HG02938 (cell line): Measurements from ENCODE around the gene EQTN.

Experiments used
- ATAC-seq: cut with Tn5 transposase; IDR thresholded peaks from one replicate; pipeline ENCODE4 v1.9.1; 2021; ENCODE audit warnings: mild to moderate bottlenecking, moderate library complexity; ENCODE audit not compliant: unreplicated experiment

EQTN gene

DNA sequence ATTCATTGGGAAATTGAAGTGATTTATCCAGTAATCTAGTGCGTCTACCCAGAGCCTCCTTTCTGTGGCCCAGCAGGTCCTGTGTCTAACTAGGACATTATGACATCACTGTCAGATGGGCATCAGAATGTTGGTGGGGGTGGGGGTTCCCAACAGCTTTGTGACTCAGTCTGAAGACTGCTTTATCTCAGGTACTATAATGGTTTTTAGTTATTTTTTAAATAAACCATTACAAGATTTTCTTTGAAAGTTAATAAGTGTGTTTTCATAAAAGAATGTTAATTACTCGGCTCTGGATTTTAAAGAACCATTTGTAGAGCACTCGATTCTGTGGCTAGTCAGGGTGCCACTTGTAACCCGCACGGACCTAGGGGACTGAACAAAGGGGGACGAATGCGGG is at the start of gene EQTN:
Gene EQTN (minus strand): TSS at position 101 of the 400 bp plus-strand sequence. CDS start 95 bp downstream, at position 6.
- no peak for ATAC-seq

DNA sequence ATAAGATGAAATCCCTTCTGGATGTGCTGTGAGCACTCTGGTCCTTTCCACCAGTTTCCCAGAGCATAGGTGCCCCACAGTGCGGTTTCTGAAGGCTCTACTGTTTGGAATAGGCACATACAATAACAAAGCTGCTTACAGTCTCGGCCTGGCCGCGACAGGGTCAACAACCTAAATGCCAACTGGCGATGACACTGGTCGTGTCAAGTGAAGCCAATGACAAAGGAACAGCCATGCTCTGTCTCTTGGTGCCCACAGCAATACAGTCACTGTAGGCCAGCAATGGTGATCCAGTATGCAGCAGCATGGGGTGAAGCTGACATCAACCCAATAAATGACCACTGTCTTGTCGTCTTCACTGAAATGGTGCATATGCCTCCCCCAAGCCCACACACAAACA is 47.8 kb upstream of the EQTN start:
- no peak for ATAC-seq

DNA sequence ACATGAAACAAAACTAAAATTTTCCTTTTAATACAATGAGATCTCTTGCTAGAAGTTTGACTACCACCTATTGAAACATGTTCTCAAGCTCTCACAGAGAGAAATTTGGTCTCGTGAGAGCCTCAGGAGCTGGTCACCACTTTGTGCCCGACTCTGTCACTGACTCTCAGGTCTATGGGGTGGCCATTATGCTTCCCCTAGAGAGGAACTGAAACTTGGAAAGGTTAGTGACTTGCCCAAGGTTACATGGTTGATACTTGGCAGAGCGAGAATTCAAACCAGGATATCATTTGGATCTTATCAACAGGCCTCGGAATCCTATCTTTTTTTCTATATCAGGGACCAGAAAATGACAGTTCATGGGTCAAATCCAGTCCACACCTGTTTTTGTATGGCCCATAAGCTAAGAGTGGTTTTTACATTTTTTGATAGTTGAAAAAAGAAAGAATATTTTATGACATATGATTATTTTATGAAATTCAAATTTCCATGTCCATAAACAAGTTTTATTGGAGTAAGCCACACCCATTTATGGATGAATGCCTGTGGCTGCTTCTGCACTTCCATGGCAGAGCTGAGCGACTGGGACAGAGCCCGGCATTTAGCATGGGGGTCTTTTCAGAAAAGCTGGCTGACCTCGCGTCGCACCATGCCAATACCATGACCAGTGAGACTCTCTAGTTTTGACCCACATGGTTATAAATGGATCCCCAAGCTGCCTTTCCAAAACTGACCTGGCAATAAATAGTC is 44.8 kb upstream of the EQTN start:
- no peak for ATAC-seq

DNA sequence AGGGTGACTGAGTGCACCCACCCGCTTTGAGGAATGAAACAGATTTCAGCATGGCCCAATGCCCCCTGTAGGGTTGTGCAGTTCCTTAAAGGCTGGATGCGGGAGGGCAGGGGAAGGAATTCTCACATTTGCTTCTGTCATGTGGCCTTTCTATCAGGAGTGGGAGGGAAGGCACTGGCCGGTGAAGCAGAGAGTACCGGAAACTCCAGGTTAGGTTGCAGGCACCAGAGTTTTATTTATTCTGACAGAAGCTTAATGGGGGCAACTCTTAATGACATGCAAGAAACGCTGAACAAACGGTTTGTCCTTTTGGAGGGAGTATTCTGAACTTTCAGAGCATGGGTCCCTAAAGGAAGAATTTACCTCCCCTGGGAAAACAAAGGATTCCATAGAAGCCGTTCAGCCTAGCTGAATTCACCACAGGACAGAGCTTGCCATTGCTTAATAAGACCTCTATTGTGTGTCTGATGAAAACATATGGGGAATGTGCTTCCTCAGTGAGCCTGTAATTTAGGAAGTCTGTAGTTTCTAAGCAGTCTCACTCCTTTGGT is 44.1 kb upstream of the EQTN start:
- ATAC-seq, result no peak

DNA sequence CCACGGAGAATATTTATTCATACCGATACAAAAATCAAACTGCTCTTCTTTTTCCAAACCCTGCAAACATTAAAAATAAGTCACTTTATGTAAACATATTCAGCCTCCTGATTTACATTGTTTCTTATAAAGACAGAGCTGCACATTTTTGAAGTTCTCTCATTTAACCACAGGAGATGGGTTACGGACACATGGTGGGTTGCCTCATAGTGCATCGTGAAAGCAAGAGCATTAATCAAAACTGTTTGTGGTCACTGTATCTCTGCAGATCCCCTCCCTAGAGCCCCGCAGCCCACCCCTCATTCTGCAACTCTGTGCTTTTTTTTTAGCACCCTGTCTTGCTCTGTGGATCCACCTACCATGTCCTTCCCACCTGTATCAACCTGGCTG is 43.3 kb upstream of the EQTN start:
- ATAC-seq, result no peak

DNA sequence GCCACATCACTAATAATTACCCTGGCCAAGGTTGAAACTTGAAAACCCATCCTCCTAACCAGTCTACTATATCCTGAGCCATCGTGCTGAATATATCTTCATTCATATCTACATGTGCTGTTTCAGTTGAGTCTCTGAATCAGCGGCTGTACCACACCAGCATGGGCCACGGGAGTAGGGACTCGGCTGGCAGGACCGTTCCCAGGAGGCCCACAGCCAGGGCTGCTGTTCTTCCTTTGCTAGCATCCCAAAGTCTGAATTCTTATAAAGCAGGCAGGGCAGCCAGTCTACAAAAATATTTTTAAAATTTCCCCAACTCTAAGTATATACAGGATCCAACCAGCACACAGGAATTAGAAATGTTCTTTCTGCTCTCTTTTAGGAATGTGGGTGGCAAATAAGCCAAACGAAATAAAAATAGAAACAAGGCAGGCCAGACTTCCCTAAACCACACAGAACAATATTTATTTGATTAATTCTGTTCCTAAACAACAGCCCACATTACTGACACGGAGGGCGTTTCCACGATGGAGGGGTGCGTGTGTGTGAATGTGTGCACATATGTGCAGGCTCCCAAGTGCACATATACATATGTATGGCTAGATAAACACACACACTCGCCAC is 42.8 kb upstream of the EQTN start:
- ATAC-seq, result no peak

DNA sequence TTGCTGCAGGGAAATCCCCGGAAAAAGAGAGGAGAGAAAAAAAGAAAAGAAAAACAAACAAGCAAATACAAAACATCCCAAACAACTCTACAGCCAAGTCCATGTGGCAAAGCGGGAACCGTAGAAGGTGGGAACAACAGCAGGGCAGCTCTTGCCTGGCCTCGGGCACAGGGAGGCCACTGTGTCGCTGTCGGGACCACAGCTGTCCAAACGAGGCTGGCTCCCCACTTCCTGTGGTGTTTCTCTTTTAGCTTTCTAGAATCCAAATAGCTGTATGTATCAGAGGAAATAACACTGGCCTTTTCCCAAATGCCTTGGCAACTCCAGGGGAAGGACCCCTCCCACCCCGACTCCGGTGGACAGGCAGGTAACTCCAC is 41.6 kb upstream of the EQTN start:
- no peak for ATAC-seq

DNA sequence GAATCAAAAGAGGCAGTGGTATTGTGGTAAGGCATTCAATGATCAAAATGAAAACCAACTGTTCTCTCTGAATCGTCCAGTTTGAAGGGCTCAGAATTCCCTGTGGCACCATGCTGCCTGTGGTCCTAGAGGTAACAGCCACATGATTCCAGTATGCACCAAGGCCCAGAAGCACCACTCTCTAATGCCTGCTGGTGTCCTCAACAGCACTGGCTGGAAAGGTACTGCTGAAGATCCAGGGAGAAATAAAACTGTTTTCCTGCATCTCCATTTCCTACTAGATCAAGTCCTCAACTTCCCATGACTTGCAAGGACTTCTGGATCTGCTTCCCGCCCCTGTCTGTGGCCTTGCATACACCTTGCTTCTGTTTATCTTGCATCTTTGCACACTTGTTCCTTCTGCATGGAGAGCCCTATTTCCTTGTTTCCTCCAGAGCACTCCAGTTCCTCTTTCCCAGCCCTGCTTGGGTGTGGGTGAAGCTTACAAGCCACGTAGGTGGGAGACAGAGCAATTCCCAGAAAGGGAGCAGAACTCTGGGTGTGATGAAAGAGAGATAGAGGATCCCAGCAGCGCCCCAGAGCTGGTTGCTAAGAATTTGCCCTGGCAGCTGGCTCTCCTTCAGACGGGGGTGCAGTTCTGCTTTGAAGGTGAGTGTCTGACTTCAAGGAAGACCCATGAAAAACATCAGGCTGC is 41.0 kb upstream of the EQTN start:
- ATAC-seq, result no peak

DNA sequence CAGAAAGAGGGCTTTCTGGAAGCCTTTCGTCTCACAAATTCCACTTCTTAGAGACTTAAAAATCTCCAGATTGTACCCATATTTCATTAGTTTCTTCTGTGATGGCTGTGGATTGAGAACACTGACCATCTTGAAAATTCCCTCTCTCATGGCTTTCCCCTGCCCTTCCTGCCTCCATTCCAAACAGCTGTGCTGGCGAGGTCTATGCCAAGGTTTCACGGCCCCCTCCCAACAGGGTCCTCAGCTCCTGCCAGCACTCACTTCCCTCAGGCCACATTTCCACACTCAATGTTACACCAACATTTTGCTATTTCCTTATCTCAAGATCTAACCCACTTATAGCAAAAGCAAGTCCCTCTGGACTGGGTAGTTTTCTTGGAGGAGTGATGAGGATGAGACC is 40.3 kb upstream of the EQTN start:
- no peak for ATAC-seq

DNA sequence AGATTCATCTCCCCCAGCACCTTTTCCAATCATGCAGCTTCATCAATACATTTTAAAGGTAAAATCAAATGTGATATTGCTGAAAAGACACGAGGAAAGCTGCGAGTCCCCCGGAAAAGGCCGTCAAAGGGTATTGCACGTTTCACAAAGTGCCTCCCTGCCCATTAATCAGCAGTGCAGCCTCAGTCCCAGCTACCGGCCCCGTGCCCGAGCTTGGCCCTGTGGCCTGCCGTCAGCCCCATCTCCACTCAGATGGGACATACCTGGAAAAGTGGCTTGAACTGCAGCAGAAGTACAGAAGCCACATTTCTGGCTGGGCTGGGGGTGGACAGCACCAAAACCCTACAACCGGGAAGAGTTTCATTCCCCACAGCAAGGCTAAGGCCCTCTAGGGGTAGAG is 39.9 kb upstream of the EQTN start:
- ATAC-seq, result no peak

DNA sequence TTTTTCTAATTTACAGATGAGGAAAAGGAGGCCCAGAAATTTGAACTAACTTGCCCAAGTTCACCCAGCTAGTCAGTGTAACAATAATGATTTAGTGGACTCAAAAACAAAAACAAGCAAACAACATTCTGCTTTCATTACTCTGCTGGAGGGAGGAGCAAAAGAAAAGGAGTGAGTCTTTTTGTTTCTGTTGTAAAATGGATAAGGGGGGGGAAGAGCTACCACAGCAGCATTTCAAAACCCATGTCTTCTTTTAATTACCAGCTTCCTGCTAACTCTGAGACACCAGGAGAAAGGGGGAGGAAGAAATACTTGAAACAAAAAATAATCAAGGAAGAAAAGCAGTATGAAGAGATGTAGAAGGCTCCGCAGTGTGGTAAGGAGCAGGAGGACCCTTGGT is 39.2 kb upstream of the EQTN start:
- no peak for ATAC-seq

DNA sequence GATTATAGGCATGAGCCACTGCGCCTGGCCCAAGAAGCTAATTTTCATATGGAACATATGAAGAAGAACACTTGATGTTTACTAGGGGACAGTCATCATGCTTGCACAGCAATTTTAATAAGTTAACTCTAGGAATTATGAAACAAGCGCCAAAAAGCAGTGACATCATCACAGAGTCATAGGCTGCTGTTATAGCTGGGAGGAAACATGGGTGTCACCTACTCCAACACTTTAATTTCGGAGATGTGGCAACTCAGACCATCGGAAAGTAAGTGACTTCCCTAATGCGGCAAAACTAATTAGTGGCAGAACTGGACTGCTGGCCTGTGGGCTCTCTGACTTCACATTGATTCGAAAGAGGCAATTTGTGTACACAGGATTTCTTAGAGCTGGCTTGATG is 38.1 kb upstream of the EQTN start:
- ATAC-seq, result no peak

DNA sequence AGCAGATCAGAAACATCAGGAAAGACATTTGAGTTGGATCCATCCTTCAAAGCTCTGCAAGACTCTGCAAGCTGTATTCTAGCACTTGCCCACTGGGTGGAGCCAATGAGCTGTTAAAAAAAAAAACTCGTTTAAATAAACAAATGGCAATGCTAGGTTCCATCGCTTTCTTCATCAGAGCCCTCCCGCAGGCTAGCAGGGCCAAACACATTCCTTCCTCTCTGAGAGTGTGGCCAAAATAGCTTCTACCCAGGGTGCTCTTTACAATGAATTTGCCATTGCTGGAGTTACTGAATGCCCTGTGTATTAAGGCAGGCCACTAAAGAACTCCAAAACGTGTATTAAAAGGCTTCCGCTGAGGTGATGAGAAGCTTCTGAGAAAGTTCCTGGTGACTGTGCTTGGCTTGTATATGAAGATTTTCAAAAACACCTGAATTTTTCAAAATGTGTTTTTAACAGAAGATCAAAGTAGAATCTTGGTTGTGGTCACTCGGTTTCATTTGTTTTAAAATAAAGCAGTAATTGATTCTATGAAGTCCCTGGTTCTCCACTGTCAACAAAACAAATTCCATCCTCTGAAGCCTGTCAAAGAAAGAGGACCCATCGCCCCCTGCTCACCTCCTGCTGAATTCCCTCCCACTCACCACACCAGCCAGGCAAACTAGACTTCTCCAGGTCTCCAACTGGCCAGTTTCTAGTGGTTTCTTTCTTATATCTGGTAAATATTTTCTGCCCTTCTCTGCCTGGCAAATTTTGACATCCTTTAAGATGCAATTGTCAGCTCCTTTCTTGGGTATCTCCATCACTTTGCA is 36.5 kb upstream of the EQTN start:
- ATAC-seq, result peak; percentile 90

DNA sequence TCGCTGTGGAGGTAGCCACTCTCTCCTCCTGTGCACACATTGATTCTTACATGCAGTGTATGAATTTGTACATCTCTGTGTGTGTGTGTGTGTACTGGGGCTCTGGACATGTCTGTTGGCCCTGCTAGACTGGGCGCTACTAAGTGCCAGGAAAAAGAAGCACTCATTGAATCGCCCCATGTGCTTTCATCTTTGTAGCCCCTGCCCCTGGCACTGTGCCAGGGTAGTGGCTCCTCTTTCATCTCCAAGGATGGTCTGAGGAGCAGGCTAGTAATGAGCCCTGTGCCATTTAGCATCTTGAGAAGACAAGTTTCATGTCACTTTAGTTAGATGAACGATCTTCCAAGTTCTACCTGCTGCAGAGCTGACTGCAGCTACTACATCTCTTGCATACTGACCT is 34.4 kb upstream of the EQTN start:
- ATAC-seq, result no peak

DNA sequence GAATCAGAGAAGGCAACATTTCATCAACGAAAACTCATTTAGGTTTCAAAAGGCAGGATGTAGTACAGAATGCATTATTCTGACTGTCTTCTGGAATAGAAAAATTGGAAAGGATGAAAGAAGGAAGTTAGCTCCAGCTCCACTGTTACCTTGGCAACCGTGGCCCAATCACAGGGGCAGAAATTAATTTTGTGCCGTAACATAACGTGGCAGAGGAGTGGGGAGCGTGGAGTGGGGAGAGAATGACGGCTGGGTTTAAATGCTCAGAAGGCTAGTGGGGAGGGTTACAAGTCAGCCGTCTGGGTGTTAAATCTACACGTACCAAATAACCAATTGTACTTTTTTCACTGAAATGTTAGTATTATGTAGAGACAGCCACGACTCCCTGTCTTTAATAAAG is 32.3 kb upstream of the EQTN start:
- no peak for ATAC-seq

DNA sequence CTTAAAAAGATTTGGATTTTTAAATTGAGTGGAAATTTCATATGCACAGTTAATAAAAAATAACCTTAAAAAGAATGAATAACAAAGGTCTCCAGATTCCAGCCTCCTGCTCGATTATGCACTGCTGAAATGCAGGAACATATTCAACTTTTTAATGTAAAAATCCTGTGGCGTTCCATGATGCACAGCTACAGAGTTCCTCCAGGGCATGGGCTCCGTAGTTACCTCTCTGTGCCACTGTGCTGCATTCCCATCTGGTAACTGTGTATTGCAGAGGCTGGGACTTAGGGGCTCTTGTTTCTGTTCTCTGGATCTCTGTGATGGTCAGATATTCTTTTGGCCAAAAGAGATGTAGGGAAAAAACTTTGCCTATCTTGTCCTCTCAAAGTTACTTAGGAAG is 31.5 kb upstream of the EQTN start:
- no peak for ATAC-seq

DNA sequence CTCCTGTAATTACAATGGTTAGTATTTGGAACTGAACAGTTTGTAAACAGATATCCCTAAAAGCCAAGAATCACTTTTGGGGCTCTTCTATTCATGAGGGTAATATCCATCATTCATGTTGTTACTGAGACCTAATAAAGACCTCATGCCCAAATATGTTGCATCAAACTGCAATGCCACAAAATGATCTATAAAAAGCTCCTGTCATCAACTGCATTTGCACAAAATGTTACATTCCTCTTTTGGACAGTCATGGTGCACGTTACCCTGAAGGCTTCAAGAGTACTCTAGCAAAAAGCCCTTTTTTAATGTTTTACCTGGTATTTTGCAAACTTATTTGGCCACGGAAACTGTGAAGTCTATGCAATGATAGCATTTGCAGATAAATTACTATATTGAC is 14.2 kb upstream of the EQTN start:
- ATAC-seq, result no peak

DNA sequence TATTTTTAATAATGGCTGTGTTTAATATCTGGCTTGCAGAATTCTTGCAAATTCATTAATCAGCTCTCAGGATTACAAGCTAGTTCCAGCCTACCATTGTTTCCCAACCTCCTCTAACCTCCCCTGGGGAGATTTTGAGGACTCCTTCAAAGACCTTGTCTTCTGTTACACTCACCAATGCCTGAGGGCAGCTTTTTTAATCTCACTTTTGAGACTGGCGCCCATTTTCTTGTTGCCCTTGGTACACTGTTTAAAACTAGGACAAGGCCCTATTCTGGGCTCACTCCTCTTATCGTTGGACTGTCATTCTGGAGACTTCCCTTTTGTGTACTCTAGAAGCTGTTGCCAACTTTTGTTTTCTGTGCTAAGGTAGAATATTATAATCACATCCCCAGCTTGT is 13.6 kb upstream of the EQTN start:
- ATAC-seq, result no peak

DNA sequence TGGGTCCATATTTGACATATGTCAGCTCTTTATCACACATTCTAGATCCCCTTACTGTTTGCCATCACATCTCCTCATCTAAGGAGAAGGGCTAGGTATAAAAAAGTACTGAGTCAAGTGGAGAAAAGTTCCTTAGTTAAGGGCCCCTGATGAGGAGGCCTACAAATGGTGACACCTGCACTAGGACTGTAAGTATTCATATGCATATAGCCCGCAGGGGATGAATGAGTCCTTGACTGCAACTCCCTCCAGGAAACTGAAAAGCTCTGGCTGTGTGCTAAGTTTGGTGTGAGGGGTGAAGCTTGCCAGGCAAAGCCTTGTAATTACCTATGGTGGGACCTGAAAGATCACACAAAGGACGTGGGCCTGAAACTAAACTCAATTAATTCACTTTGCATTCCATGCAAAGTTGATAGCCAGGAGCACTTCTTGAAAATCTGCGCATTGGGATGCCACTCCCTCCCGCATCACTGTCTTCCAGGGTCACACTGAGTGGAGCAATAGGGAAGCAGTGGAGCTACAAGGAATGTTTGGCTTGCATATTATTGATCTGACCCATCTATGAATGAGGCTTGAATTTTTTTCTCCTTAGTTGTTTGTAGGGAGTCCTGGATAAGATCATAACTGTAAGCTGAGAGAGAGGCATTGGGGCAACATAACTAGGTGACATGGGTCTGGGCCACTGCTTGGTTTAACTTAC is 11.9 kb upstream of the EQTN start:
- ATAC-seq, result no peak

DNA sequence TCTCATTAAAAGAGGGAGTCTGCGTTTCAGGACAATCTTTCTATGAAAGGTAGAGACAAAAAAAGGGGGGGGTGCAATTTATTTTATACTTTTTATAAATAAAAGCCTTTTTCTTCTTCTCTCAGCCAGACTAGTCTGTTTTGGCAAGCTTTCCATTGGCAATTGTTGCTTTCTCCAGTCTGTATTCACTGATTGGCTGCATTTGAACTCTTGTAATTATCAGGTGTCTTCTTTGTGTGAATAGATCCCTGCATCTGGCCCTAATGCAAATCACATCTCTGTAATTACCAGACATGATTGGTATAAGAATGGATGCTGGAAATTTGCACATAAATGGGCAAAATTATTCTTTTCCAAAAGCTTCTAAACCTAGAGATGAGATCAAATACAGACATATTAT is 7.6 kb upstream of the EQTN start:
- no peak for ATAC-seq

DNA sequence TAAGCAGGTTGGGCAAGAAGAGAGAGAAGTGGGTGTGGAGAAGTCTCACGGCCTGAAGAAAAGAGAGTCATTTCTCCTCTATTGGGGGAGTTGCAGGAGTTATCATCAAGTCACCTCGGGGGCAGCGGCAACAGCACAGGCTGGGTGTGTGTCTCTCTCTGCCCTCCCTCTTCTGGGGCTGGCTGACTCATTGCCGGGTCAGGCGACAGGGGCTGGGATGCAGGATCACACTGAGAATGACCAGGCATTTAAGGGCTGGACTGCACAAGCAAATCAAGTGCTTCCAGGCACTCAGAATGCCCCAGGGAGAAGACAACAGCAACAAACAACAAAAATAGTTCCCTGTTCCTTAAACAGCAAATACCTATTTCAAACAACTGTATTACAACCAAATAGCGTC is 6.3 kb upstream of the EQTN start:
- ATAC-seq, result no peak
